EH (cell line): Measurements from ENCODE around the gene CCDC27.
A peak's percentile ranks its signal among the peaks of the same experiment; 100 is the strongest.
"Not testable (repeated sequence)": the region's sequence is repeated elsewhere in the genome, so short reads cannot be mapped to it uniquely, and the experiment has no call there.

Experiments
- DNase-seq: peaks from one replicate; pipeline ENCODE4 v3.0.0-alpha.2; 2015; ENCODE audit warnings: low read depth

Gene CCDC27

DNA sequence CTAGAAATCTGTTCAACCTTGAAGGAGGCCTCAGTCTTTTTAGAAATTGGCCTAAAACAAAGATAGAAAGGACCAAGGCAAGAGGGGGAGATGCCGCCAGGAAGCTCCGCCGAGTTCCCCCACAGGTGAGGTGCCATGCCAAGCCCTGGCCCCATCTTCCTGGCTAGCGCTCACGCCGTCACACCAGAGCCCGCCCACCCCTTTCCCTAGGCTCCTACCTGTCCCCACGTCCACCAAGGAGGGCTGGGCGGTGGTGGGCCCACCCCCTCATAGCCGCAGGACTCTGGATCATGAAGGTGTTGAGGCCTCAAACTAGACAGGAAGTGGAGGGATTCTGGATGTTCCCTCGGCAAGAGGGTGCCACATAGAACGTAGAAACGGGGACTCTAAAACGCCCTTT is 15.5 kb upstream of the CCDC27 start:
- no peak for DNase-seq

DNA sequence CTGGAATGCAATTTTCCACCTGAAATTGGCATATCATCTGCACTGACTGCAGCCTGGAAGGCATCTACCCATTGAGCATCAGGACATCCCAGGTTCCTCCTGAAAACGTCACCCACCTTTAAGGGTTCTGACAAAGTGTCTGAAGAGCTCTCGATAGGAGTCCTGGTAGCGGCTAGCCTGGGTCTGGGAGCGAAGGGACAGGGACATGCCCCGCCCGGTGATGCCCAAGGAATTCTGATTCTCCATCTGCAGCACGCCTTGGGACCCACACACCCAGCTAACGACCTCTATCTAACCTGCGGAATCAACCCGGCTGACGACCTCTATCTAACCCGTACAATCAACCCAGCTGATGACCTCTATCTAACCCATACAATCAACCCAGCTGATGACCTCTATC is 13.3 kb upstream of the CCDC27 start:
- no peak for DNase-seq

DNA sequence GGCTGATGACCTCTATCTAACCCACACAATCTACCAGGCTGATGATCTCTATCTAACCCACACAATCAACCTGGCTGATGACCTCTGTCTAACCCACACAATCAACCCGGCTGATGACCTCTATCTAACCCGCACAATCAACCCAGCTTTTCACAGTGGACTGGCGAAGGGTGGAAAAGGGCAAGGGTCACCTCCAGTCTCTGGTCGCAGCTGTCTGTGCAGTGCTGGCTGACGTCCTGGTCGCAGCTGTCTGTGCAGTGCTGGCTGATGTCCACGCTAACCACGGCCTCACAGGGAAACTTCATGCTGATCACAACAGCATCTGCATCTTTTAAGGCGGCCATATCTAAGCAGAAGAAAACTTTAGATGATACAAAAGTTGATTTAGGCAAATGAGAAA is 12.2 kb upstream of the CCDC27 start:
- DNase-seq = no peak

DNA sequence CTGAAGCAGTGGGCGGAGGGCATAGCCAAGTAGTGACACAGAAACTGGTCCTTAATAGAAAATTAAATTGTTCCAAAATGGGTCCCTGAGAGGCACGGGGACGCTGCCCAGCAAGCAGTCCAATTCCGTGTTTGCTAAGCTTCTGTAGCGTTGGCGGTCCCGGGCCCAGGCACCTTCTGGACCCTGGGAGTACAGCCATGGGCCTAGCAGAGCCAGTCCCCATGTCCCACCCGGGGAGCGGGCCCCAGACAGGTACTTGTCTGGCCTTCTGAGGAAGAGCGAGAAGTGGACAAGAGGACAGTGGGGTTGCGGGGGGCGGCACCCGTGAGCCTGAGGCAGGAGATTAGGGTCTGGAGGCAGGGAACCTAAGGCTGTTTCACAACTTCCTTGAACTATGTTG is 11.5 kb upstream of the CCDC27 start:
- no peak for DNase-seq

DNA sequence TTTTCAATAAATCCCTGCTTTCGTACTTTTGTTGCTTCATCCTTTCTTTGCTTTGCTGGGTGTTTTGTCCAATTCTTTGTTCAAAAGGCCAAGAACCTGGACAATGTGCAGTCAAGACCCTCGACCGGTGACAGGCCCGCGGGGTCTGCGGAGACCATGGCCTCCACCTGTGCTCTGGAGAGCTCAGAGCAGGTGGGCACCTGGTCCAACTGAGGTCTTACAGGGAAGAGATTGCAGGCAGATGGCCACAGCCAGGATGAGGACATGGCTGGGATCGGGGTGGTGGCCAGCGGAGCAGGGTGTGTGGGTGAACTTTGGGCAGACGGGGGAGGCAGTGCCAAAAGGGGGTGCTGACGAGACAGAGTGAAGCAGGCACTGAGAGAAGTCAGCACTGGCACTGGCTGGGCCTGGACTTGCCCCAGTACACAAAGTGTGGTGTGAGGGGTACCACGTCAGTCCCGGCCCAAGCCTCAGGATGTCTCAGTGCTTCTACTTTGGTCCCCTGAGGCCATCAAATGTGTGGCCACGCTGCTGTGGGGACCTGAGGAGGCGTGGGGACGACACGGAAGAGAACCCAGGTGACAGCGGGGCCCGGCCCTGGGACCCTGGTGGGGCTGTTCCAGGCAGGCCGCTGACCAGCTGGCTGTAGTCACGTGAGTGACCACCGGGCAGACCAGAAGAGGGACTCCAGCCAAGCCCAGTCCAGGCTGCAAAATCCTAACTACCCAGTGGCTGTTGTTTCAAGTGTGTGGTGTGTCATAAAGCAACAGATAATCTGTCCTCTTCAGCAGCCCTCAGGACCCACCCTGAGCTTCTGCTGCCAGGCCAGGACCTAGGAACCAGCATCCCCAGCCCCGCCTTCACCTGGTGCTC is 10.4 kb upstream of the CCDC27 start:
- no peak for DNase-seq

DNA sequence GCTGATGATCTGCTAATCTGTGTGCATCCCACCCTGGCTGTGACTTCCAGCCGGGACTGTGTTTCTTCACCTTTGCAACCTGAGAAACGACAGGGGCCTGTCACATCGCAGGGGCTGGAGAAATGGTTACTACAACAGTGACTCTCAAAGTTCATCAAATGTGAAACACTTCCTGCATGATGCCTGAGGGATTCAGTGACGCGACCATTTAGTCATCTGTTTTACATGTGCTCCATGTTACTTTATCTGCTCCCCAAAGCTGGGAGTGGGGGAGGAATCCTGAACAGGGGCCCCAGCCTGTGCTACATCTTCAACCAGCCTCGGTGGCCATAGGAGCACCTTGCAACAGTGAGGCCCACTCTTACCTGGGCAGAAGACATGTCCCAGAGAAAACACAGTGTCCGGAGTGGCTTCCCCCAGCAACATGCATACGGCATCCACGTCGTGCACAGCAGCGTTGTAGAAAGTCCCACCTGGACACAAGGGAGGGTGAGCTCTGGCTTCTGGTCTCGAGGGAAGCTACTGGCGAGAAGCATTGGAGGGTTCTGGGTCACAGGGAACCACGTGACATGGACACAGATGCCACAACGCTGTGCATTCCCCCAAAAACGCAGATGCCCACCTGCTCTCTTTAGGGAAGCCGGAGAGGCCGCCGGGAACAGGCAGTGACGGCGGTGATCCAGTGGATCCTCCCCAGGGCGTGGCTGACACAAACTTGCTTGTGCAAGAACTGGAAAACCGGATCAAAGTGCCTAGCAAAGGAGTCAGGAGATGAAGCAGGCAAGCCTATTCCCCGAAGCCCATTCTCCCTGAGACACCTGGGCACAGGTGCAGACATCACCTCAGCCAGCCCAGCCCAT is 9.6 kb upstream of the CCDC27 start:
- DNase-seq = no peak

DNA sequence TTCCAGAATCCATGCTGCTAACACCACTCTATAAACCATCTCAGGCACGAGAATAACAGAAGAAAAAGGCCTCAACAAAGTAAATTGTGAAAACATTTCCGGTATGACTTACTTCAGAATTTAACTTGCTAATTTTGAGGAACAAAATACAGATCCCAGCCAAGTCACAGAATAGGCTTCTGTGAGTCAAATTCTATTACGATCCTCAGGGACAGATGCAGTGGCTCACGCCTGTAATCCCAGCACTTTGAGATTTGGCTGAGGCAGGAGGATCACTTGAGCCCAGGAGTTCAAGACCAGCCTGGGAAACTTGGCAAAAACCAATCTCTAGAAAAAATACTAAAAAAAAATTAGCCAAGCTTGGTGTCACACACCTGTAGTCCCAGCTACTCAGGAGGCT is 8.8 kb upstream of the CCDC27 start:
- peak; percentile 41 for DNase-seq

DNA sequence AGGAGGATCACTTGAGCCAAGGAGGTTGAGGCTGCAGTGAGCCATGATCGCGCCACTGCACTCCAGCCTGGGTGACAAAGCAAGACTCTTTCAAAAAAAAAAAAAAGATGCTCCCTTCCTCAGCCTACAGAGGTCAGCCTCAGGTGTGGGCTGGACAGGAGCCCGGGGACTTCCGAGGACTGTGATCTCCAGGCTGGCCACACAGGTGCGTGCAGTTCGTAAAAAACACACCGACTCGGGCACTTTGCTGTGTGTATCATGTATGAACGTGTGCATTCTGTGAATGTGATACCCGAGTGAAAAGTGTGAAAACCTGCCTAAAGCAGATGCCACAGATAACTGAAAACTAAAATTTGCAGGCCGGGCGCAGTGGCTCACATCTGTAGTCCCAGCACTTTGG is 8.4 kb upstream of the CCDC27 start:
- DNase-seq = no peak

DNA sequence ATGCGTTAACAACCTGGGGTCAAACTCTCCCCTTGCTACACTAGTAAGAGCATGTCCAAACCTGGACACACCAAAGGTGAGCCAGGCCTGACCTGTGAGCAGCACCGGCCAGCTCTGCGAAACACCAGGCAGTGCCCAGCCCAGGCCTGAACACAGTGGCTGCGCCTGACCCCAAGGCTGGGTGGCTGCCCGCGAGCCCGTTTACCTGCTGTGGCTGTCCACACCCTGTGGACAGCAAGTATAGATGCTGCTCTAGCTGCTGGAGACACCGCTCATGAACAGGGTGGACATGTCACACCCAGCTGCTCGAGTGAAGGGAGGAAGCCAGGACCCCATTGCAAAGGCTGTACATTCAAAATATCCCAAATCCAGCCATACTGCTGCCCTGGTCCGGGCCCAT is 7.6 kb upstream of the CCDC27 start:
- DNase-seq = no peak

DNA sequence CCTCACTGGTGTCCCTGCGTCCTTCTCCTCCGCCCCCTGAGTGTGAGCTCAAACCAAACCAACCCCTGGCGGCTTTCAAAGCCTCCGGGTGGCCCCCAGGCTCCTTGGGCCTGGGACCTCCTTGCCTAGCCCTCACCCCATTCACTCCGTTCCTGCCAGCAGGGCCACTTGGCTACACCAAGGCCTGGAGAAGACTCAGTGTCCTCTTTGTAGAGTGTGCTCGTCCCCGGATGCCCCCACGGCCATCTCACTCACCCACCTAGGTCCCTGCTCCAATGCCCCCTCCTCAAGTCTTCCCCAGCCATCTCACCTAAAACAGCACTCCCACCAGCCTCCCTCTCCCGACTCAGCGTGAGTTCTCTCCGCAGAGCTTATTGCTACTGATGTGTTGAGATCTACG is 7.2 kb upstream of the CCDC27 start:
- no peak for DNase-seq

DNA sequence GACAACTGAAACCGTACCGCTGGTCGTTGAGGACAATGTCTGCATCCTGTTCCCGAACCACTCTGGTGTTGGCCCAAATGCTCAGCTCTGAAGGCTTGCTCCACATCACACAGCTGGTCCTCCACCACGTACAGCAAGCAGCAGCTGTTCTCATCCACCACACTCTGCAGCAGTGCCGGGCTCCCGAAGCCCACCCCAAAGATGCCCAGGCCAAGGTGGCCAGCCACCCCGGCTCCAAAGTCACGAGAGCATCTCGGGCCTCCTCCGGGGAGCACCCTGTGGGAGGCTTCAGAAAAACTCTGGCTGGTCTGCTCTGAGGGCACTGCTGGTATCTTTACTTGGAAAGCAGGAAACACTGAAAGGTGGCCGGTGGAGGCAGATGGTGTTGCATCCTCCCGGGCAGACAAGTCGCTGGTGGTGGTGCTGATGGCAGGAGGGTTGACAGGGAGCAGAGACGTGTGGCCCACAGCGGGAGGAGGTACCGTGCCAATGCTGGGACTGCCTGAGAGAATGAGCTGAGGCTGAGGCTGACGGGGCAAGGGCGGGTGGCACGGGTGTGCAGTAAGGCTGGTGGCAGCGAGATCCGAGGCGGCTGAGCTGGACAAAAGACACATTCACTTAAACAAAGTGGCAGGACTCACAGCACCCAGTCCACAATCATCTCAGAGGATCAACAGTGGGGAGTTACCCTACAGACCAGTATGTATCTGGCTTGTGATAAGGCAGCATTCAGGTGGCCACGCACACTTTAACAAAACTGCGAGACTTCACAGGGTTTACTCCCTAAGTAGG is 6.5 kb upstream of the CCDC27 start:
- DNase-seq = no peak

DNA sequence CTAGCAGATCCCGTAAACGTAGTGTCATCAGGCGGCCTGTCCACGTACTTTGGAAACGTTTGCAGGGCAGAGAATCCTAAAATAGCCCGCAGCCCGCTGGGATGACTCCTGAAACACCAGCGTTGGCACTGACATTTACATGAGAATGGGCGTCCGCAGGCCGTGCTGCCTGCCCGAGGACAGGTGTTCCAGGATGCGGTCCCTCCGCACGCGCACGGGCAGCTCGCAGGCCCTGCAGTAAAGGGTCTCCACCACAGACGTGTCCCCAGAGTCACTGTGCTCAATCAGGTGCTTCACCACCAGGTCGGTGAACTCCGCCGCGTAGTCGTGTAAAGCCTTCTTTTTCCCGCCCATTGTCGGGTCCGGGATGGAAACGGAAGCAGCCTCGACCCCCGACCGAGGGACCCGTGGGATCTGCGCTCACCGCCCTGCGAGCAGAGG is 5.8 kb upstream of the CCDC27 start:
- DNase-seq = peak; percentile 9

DNA sequence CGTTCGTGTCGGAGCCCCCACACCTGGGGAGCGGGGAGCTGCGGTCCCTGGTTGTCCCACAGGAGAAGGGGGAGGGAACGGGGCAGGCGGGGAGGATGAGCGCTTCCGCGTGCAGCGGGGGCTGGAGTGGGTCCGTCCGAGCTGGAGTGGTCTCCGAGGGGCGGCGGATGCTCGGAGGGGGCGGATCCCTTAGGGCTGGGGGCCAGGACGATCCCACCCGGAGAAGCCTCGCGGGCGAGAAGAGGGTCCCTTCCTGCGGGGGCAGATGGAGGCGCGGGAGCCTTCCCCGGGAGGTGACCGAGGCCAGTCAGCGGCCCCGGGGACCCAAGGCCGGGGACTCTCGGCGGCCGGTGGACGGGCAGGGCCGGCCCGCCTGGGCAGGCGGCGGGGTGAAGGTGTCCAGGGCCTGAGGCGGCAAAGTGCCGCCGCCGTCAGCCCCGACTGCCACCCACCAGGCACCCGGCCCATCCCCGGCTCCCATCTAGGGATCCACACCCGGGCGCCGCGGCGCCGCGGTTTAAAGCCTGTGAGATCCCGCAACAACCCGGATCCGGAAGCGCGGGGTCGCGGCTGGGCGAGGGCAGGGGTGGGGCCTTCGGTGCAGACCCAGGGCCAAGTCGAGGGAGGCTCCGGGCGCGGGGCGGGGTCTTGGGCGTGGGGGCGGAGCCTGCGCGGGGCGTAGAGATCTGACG is 5.3 kb upstream of the CCDC27 start:
- DNase-seq = peak; percentile 76

DNA sequence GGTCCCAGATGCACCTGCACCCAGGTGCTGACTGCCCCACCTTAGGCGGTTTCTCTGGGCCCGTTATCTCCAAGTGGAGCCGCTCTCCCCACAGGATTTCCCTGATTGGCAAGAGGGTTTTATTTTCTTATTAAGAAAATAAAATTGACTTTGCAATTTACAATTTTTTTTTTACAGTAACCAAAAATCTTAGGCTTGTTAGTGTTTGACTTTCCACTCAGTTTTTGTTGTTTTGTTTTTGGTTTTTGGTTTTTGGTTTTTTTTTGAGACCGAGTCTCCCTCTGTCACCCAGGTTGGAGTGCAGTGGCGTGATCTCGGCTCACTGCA is 4.8 kb upstream of the CCDC27 start:
- no peak for DNase-seq

DNA sequence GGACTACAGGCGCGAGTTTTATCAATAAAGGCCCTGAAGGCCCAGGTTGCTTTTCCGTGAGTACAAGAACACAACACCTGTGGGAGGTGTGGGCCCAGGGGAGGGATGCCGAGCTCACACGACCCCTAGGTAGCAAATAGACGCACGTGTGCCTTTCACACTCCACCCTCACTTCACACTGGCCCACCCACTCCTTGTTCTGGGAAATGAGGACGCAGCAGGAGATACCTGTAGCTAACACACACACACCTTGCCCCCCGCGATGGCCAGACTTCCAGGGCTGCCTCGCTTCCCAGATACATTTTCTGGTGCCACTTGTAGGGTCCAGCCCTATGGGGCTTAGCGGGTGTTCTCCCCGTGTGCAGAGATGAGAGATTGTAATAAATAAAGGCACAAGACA is 4.3 kb upstream of the CCDC27 start:
- DNase-seq = no peak

DNA sequence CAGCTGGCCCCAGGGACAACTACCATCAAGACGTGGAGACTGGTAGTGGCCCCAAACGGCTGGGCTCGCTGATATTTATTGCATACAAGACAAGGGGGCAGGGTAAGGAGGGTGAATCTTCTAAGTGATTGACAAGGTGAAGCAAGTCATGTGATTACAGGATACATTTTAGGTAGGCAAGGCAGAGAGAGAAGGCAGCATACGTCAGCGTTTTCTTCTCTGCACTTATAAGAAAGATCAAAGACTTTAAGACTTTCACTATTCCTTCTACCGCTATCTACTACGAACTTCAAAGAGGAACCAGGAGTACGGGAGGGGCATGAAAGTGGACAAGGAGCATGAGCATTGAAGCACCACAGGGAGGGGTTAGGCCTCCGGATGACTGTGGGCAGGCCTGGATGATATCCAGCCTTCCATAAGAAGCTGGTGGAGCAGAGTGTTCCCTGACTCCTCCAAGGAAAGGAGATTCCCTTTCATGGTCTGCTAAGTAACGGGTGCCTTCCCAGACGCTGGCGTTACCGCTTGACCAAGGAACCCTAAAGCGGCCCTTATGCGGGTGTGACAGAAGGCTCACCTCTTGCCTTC is 3.8 kb upstream of the CCDC27 start:
- DNase-seq = not testable (repeated sequence)

DNA sequence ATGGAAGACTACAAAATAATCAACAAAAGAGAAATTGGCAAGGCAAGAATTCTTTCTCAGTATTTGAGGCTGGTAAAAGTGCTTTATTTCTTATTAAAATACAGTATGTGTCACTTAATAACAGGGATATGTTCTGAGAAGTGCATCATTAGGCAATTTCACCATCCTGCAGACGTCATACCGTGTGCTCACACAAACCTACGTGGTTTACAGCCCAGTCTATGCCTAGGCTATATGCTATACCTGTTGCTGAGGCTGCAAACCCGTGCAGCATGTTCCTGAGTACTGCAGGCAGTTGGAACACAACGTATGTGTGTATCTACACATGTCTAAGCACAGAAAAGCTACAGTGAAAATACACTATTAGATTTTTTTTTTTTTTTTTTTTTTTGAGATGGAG is 2.7 kb upstream of the CCDC27 start:
- DNase-seq = no peak

DNA sequence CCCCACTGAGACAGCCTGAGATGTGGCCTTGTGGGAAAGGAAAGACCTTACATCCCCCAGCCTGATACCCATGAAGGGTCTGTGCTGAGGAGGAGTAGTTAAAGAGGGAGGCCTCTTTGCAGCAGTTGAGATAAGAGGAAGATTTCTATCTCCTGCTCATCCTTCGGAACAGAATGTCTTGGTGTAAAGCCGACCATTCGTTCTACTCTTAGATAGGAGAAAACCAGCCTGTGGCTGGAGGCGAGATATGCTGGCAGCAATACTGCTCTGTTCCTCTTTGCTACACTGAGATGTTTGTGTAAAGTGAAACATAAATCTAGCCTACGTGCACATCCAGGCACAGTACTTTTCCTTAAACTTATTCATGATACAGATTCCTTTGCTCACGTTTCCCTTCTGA is 1.5 kb upstream of the CCDC27 start:
- no peak for DNase-seq

DNA sequence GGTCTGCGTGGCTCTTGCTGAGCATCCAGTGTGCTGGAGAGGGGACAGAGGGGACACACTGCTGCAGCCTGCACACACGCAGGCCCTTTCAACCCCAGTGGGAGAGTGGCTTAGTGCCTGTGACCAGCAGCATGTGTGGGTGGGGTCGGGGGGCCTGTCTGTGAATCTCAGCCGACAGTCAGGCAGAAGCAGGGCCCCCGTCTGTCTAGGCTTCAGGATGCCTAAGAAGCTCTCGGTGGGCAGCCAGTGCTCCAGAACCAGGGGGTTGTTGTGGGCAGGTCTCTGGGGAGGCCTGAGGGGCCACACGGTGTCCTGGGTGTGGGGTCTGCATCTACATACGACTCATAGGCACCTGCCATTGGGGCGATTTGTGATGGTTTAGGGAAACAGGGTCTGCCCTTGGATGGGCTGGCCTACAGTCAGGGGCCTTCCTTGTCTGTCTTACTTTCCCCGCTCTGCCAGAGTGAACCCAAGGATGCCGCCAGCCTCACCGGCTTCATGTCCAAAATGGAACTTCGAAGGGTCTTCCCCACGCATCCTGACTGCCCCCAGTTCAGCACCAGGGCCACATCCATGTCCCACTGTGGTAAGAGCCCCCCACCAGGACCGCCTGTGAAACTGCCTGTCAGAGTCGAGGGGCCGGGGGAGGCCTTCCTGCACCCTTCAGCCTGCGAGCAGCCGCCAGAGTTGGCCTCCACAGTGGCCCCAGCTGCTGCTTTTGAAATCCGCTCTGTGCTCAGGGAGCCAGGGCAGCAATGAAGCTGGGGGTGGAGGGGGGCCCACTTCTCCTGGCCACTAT is 1.6 kb downstream of the CCDC27 start:
- DNase-seq = no peak

DNA sequence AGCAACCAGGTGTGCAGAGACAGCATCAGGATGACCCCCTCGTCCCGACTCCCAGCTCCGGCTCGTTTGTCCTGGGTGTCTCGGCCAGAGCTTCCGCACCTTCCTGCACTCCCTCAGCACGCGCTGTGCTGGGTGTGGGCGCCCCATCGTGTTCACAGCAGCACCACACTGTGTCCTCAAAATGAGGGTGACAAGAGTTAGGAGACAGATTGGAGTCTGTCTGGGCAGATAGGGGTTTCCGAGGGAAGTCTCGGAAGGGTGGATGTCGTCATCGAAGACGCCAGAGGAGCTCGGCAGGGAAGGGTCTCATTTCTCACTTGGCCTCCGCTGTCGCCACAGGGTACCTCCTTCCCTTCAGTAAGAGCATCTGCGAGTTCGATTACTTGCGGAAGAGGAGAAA is 4.1 kb downstream of the CCDC27 start:
- DNase-seq = no peak

DNA sequence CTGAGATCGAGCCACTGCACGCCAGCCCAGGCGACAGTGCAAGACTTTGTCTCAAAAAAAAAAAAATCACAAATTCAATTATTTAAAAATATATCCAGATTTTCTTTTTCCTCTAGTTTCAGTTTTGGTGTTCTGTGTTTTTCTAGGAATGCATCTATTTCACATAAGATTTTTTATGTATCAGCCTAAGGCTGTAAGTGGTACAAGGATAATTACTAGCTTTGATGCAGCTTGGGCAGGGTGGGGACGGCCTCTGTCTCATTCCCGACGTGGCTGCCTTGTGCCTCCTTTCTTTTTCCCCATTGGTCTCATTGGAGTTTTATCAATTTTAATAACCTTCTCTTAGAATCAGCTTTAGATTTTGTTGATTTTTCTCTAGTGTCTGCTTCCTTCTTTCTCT is 6.9 kb downstream of the CCDC27 start:
- no peak for DNase-seq
